HG02943 (cell line): ENCODE data around the gene CYSLTR2.
"Not testable (repeated sequence)": the region's sequence is repeated elsewhere in the genome, so short reads cannot be mapped to it uniquely, and the experiment has no call there.

Experiments used
- ATAC-seq: cut with Tn5 transposase; IDR thresholded peaks from one replicate; pipeline ENCODE4 v1.9.1; 2021; ENCODE audit warnings: mild to moderate bottlenecking, low read depth, moderate library complexity; ENCODE audit not compliant: unreplicated experiment

The CYSLTR2 gene

GRCh38 chr13:48644141-48644540 lies 9.6 kb upstream of the CYSLTR2 start:
- ATAC-seq = no peak

- ATAC-seq = no peak
Measured at GRCh38 chr13:48644951-48645350, 8.8 kb upstream of the CYSLTR2 start.

GRCh38 chr13:48645845-48646244 lies 7.9 kb upstream of the CYSLTR2 start:
- no peak for ATAC-seq

- no peak for ATAC-seq
Measured at GRCh38 chr13:48646791-48647190, 6.9 kb upstream of the CYSLTR2 start.

- ATAC-seq = no peak
Measured at GRCh38 chr13:48647625-48648024, 6.1 kb upstream of the CYSLTR2 start.

GRCh38 chr13:48648446-48648845 lies 5.3 kb upstream of the CYSLTR2 start:
- no peak for ATAC-seq

GRCh38 chr13:48652851-48653471 lies 768 bp upstream of the CYSLTR2 start:
- ATAC-seq = no peak

GRCh38 chr13:48654511-48654910 lies 782 bp downstream of the CYSLTR2 start:
- ATAC-seq = no peak

GRCh38 chr13:48655291-48655690 lies 1.6 kb downstream of the CYSLTR2 start:
- no peak for ATAC-seq

- ATAC-seq = no peak
Measured at GRCh38 chr13:48656608-48657007, 2.9 kb downstream of the CYSLTR2 start.

- ATAC-seq = no peak
Measured at GRCh38 chr13:48660361-48661076, 6.8 kb downstream of the CYSLTR2 start.

GRCh38 chr13:48661107-48661506 lies 7.4 kb downstream of the CYSLTR2 start:
- ATAC-seq = no peak

- no peak for ATAC-seq
Measured at GRCh38 chr13:48662226-48662625, 8.5 kb downstream of the CYSLTR2 start.

GRCh38 chr13:48667136-48667535 lies 13.4 kb downstream of the CYSLTR2 start:
- no peak for ATAC-seq

- ATAC-seq = not testable (repeated sequence)
Measured at GRCh38 chr13:48671421-48671820, 17.7 kb downstream of the CYSLTR2 start.

GRCh38 chr13:48675247-48675646 lies 21.5 kb downstream of the CYSLTR2 start:
- no peak for ATAC-seq

- no peak for ATAC-seq
Measured at GRCh38 chr13:48678316-48678715, 24.6 kb downstream of the CYSLTR2 start.

- ATAC-seq = no peak
Measured at GRCh38 chr13:48679941-48680680, 26.4 kb downstream of the CYSLTR2 start.

GRCh38 chr13:48680756-48681392 lies 27.1 kb downstream of the CYSLTR2 start:
- ATAC-seq = no peak

- no peak for ATAC-seq
Measured at GRCh38 chr13:48681905-48682304, 28.2 kb downstream of the CYSLTR2 start.

- ATAC-seq = no peak
Measured at GRCh38 chr13:48682436-48682835, 28.7 kb downstream of the CYSLTR2 start.
